K562 (cell line): Measurements from ENCODE around the gene TUBE1. TPM values are rescaled to one million over a fixed set of nuclear protein-coding genes. Genes with fewer than 3 reads are reported as not detected.

Experiments used
- ATAC-seq: fragments of 200-7000 bp; cut with Tn5 transposase; 3 replicates; pipeline ENCODE4 v1.9.1; 2020; ENCODE audit warnings: moderate library complexity
- BruUV-seq: library from RNA; stranded (reverse); fragments of 400-500 nt; replicated peaks from 2 replicates; lab custom pipeline; 2021; lab: Mats Ljungman, UMichigan
- CTCF ChIA-PET: fragments of 300-600 bp; formaldehyde crosslinking; extraction: SDS; loops from one replicate; lab custom pipeline; 2021; ENCODE audit warnings: low intra/inter-chr PET ratio; lab: Yijun Ruan, JAX
- POLR2A ChIA-PET: fragments of 300-600, 350-650 bp; sonication (Branson Sonifier 250); formaldehyde crosslinking; extraction: SDS; loops from one replicate; lab custom pipeline; 2021; ENCODE audit warnings: antibody characterized with exemption, inconsistent platforms; lab: Yijun Ruan, JAX
- DNase-seq, 4 experiments: peaks; one replicate each; pipeline versions ENCODE4 v3.0.0 to v3.0.0-alpha.2; 2011 to 2018; ENCODE audit warnings: low spot score in 3 of 4, mixed read lengths in 3 of 4; ENCODE audit errors: extremely low read depth in 1 of 4
- FAIRE-seq: peaks from 2 replicates; lab custom pipeline; 2011; peaks lifted over from hg19 to GRCh38; lab: Jason Lieb, UNC
- H2AFZ ChIP-seq: 2 replicates; pipeline ENCODE4 v1.6.0; 2011; ENCODE audit warnings: low read depth, low read length, control low read depth, inconsistent platforms
- H3K27ac ChIP-seq: fragments of 200-600 bp; 3 replicates; pipeline ENCODE4 v1.8.0; 2011; ENCODE audit warnings: low read depth, mild to moderate bottlenecking, control low read depth, inconsistent platforms, low read length, moderate library complexity, mixed read lengths; ENCODE audit errors: extremely low read depth
- H3K27me3 ChIP-seq, 2 experiments: fragments of 300-600 bp in 1 of 2; 2 replicates in 1 of 2; 3 replicates in 1 of 2; pipeline versions ENCODE4 v1.6.0 to v1.8.0; 2011; ENCODE audit warnings: inconsistent platforms in 2 of 2, low read length in 2 of 2, mild to moderate bottlenecking in 1 of 2, mixed read lengths in 1 of 2, moderate library complexity in 1 of 2; ENCODE audit not compliant: control insufficient read depth in 2 of 2, insufficient read depth in 2 of 2
- H3K36me3 ChIP-seq: fragments of 300-600 bp; 3 replicates; pipeline ENCODE4 v1.8.0; 2011; ENCODE audit warnings: mild to moderate bottlenecking, low read length, inconsistent platforms; ENCODE audit not compliant: control insufficient read depth, insufficient read depth
- H3K4me1 ChIP-seq, 2 experiments: fragments of 200-600 bp in 1 of 2; replicated peaks in 1 of 2; 2 replicates in 1 of 2; 3 replicates in 1 of 2; pipeline versions ENCODE4 v1.5.1 to v1.8.0; 2011; ENCODE audit warnings: inconsistent platforms in 2 of 2, low read length in 2 of 2, mild to moderate bottlenecking in 1 of 2, mixed read lengths in 1 of 2, moderate library complexity in 1 of 2; ENCODE audit not compliant: control insufficient read depth in 2 of 2, insufficient read depth in 2 of 2
- H3K4me2 ChIP-seq: 2 replicates; pipeline ENCODE4 v1.6.1; 2011; ENCODE audit warnings: low read length, control low read depth, inconsistent platforms, mixed read lengths; ENCODE audit not compliant: insufficient read depth
- H3K4me3 ChIP-seq: fragments of 200-600 bp; sonication (generic), shearing (Covaris generic); 2 replicates; pipeline ENCODE4 v1.5.1; 2016; ENCODE audit warnings: control low read depth, inconsistent platforms
- H3K79me2 ChIP-seq: fragments of 200-600 bp; 3 replicates; pipeline ENCODE4 v1.8.0; 2011; ENCODE audit warnings: low read length, inconsistent platforms; ENCODE audit not compliant: control insufficient read depth, insufficient read depth
- H3K9ac ChIP-seq, 2 experiments: 2 replicates each; pipeline versions ENCODE4 v1.6.0 to v1.6.1; 2011; ENCODE audit warnings: low read depth in 2 of 2, low read length in 2 of 2, control low read depth in 1 of 2, inconsistent platforms in 1 of 2, mild to moderate bottlenecking in 1 of 2, mixed read lengths in 1 of 2; ENCODE audit not compliant: insufficient read depth in 1 of 2
- H3K9me1 ChIP-seq: one replicate; pipeline ENCODE4 v1.6.0; 2011; ENCODE audit warnings: inconsistent platforms, mild to moderate bottlenecking, low read length, moderate library complexity; ENCODE audit not compliant: control insufficient read depth, insufficient read depth
- H3K9me3 ChIP-seq: replicated peaks from 2 replicates; pipeline ENCODE4 v1.5.1; 2011; ENCODE audit warnings: low read depth, low read length, inconsistent platforms; ENCODE audit not compliant: control insufficient read depth, insufficient read depth
- H4K20me1 ChIP-seq: replicated peaks from 2 replicates; pipeline ENCODE4 v1.6.1; 2011; ENCODE audit warnings: low read length, inconsistent platforms, mixed read lengths; ENCODE audit not compliant: control insufficient read depth, insufficient read depth
- ARID1B ChIP-seq: fragments of 450-650 bp; IDR thresholded peaks from 2 replicates; pipeline ENCODE4 v1.6.1; 2016; ENCODE audit warnings: antibody characterized with exemption, mild to moderate bottlenecking, inconsistent platforms
- ATF3 ChIP-seq, 2 experiments: fragments of 450-650 bp in 1 of 2; sonication (generic) in 1 of 2; formaldehyde crosslinking in 1 of 2; IDR thresholded peaks in 1 of 2; conservative IDR thresholded peaks in 1 of 2; 2 replicates each; pipeline versions ENCODE4 v1.6.1 to v1.8.1; 2016 to 2023; ENCODE audit warnings: mild to moderate bottlenecking in 2 of 2, moderate library complexity in 2 of 2, inconsistent platforms in 1 of 2, missing genetic modification reagents in 1 of 2
- CTBP1 ChIP-seq: fragments of 450-650 bp; IDR thresholded peaks from 2 replicates; pipeline ENCODE4 v1.6.1; 2016; ENCODE audit warnings: borderline replicate concordance
- E2F6 ChIP-seq, 2 experiments: IDR thresholded peaks; 2 replicates each; pipeline ENCODE4 v1.6.1; 2011; ENCODE audit warnings: borderline replicate concordance in 1 of 2, control low read depth in 1 of 2, low read depth in 1 of 2, low read length in 1 of 2, mild to moderate bottlenecking in 1 of 2, mixed read lengths in 1 of 2, moderate library complexity in 1 of 2; ENCODE audit not compliant: insufficient read depth in 1 of 2, insufficient read length in 1 of 2, poor library complexity in 1 of 2, severe bottlenecking in 1 of 2; ENCODE audit errors: extremely low read depth in 1 of 2
- ELF2 ChIP-seq: fragments of 250-450 bp; sonication (Bioruptor Pico); IDR thresholded peaks from 2 replicates; pipeline ENCODE4 v1.5.0; 2021; ENCODE audit warnings: mild to moderate bottlenecking
- FOSL1 ChIP-seq: fragments of 200-800 bp; sonication (Bioruptor generic); conservative IDR thresholded peaks from 2 replicates; pipeline ENCODE4 v1.6.1; 2016; ENCODE audit warnings: missing genetic modification characterization, missing compliant biosample characterization
- JUND ChIP-seq, 2 experiments: IDR thresholded peaks; 2 replicates in 1 of 2; 3 replicates in 1 of 2; pipeline ENCODE4 v1.6.1; 2011; ENCODE audit warnings: borderline replicate concordance in 2 of 2, low read depth in 2 of 2, low read length in 2 of 2, improper control_type of control experiment in 1 of 2, missing biosample characterization in 1 of 2, missing genetic modification characterization in 1 of 2, missing genetic modification reagents in 1 of 2
- PHB ChIP-seq: fragments of 250-450 bp; sonication (Bioruptor Pico); IDR thresholded peaks from 2 replicates; pipeline ENCODE4 v1.5.0; 2021
- RAD51 ChIP-seq: fragments of 450-650 bp; IDR thresholded peaks from 2 replicates; pipeline ENCODE4 v1.7.1; 2016; ENCODE audit warnings: low read depth, mild to moderate bottlenecking, borderline replicate concordance
- RFX1 ChIP-seq: fragments of 450-650 bp; IDR thresholded peaks from 2 replicates; pipeline ENCODE4 v1.6.1; 2016; ENCODE audit warnings: mild to moderate bottlenecking, moderate library complexity
- SLC30A9 ChIP-seq: fragments of 250-450 bp; sonication (Bioruptor Pico); IDR thresholded peaks from 2 replicates; pipeline ENCODE4 v1.8.0; 2022; ENCODE audit warnings: mild to moderate bottlenecking, moderate library complexity
- SMARCE1 ChIP-seq: fragments of 450-650 bp; IDR thresholded peaks from 2 replicates; pipeline ENCODE4 v1.7.1; 2016; ENCODE audit warnings: mild to moderate bottlenecking
- ZEB2 ChIP-seq: fragments of 450-650 bp; IDR thresholded peaks from 2 replicates; pipeline ENCODE4 v1.6.1; 2016
- ZFX ChIP-seq: sonication (generic); formaldehyde crosslinking; IDR thresholded peaks from 2 replicates; pipeline ENCODE4 v1.8.0; 2022; ENCODE audit warnings: mild to moderate bottlenecking, missing genetic modification reagents, moderate library complexity
- ZNF140 ChIP-seq: fragments of 250-450 bp; sonication (Bioruptor Pico); IDR thresholded peaks from 2 replicates; pipeline ENCODE4 v1.8.0; 2021; ENCODE audit warnings: moderate library complexity, mild to moderate bottlenecking, inconsistent platforms
- ZNF507 ChIP-seq: conservative IDR thresholded peaks from 2 replicates; pipeline ENCODE4 v1.6.1; 2017; ENCODE audit warnings: missing genetic modification characterization, missing compliant biosample characterization
- WGBS: fragments of 100-300 bp; shearing (Covaris generic); methylation state at CpG from one replicate; pipeline ENCODE4 v1.1.6; 2016; ENCODE audit warnings: low coverage, mixed read lengths; ENCODE audit not compliant: insufficient coverage; ENCODE audit errors: missing lambda C conversion rate; 5-methylcytosine and 5-hydroxymethylcytosine counted together
- in situ Hi-C: fragments of 300-500 bp; cut with MboI; formaldehyde crosslinking; loops from 4 replicates; pipeline ENCODE4 v1.15.0; 2018; ENCODE audit warnings: inconsistent platforms, mixed read lengths
- intact Hi-C: fragments of 100-400 bp; cut with micrococcal nuclease; formaldehyde crosslinking; loops from 2 replicates; pipeline ENCODE4 v1.14.2; 2022
- polyA plus RNA-seq, 8 experiments: library from polyadenylated mRNA; depleted of rRNA in 4 of 8; stranded (reverse) in 5 of 8; unstranded in 3 of 8; fragments of >200 nt; fragmentation: Nextera tagmentation in 2 of 8; fragmentation: Illumina TruSeq in 1 of 8; extraction: Ambion mirVana in 2 of 8; extraction: Trizol in 1 of 8; gene quantifications; 2 replicates each; pipeline versions ENCODE4 v1.2.1 to v1.2.3, GENCODE V29; 2011 to 2014; ENCODE audit warnings: inconsistent platforms in 1 of 8, missing spikeins in 1 of 8
- total RNA-seq, 7 experiments: library from RNA; depleted of rRNA in 6 of 7; stranded (reverse); fragments of >200 nt in 6 of 7; fragmentation: Illumina TruSeq in 2 of 7; extraction: Trizol in 2 of 7; gene quantifications; 2 replicates each; pipeline versions ENCODE4 v1.2.1 to v1.2.3, GENCODE V29; 2011 to 2021; ENCODE audit warnings: low replicate concordance in 1 of 7
- TF ChIP-seq, protein P1 (sequence below), 2 experiments: fragments of 200-800 bp in 1 of 2; sonication (Bioruptor generic) in 1 of 2; sonication (generic) in 1 of 2; formaldehyde crosslinking in 1 of 2; IDR thresholded peaks in 1 of 2; conservative IDR thresholded peaks in 1 of 2; 2 replicates each; pipeline versions ENCODE4 v1.5.0 to v1.6.1; 2016 to 2020; ENCODE audit warnings: missing compliant biosample characterization in 1 of 2, missing genetic modification characterization in 1 of 2, missing genetic modification reagents in 1 of 2

Gene TUBE1
- total and polyA plus RNA-seq, 9 of the 15 experiments (the other 6 are each of a cell fraction or from before 2014, with no cell fraction given) = 18.9 to 58.4 (median 30.8) TPM

DNA sequence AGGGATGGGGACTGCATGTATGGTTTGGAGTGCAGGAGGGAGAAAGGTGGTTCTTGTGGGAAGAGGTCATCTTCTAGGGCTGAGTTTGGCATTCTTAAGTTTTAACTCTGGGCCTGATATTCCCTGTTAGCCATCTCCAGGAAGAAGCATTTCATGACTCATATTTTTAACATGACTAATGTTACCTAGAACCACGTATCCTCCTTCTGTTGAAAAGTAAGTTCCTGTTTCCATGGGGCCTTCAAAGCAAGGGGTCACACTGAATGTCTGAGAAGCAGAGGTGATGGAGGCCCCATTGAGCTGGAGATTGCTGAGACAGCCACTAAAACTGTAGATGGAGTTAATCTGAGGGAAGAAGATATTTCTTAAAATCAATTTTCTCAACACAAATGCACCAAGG, 30.3 kb upstream of the TUBE1 start:
- Histone ChIP-seq H3K9me3 (no peaks in the 10 kb centered on the region), H2AFZ (no peak overlapping the region; the same call in 1 of the 2 replicates), H3K9me1 (no peaks in the 10 kb centered on the region), H3K9ac (no peak overlapping the region), H3K27me3 (no peaks in the 10 kb centered on the region; a peak in 2 of 5 replicates), H3K4me1 (no peaks in the 10 kb centered on the region; a peak in 1 of 5 replicates), H4K20me1 (no peaks in the 10 kb centered on the region), H3K4me3 (no peak overlapping the region), H3K27ac (no peak overlapping the region), H3K4me2 (no peak overlapping the region; the same call in 1 of the 2 replicates), H3K79me2 (no peaks in the 10 kb centered on the region), H3K36me3 (no peaks in the 10 kb centered on the region)
- in situ Hi-C loops (no loop called here), intact Hi-C loops (no loop called here)
- BruUV-seq = no TSS peak
- DNase-seq (peak; percentile 9 to 32 (median 16)), ATAC-seq (peak; percentile 38; the same call in 1 of the 3 replicates), FAIRE-seq (peak; percentile 63)
- POLR2A ChIA-PET = interaction anchor here (0.6 kb wide), 1 partner anchor 27 kb away, joined by 3 read pairs; no protein-coding TSS in a partner anchor
- CTCF ChIA-PET = no interaction called here
- peak; percentile 22; the same call in 1 of the 2 replicates for TF ChIP-seq RFX1
- TF ChIP-seq ARID1B = peak; percentile 31; the same call in 1 of the 2 replicates
- TF ChIP-seq E2F6 (IDR thresholded peaks at IDR 0.05; ENCODE audit: borderline replicate concordance in 1 of 2, extremely low read depth in 1 of 2, insufficient read depth in 1 of 2, insufficient read length in 1 of 2, low read depth in 1 of 2, low read length in 1 of 2, poor library complexity in 1 of 2, severe bottlenecking in 1 of 2) = no peak
- TF ChIP-seq ZEB2 = peak; percentile 34; the same call in 1 of the 2 replicates
- TF ChIP-seq ATF3 (IDR thresholded peaks at IDR 0.05) = peak; percentile 67
- TF ChIP-seq ATF3 (CRISPR knock-in tag; conservative IDR thresholded peaks at IDR 0.05) = no peak
- no peak for TF ChIP-seq ELF2 (CRISPR knock-in tag)
- TF ChIP-seq CTBP1 = peak; percentile 47; the same call in 1 of the 2 replicates
- TF ChIP-seq ZNF140 (CRISPR knock-in tag) = no peak
- TF ChIP-seq, protein P1, sequence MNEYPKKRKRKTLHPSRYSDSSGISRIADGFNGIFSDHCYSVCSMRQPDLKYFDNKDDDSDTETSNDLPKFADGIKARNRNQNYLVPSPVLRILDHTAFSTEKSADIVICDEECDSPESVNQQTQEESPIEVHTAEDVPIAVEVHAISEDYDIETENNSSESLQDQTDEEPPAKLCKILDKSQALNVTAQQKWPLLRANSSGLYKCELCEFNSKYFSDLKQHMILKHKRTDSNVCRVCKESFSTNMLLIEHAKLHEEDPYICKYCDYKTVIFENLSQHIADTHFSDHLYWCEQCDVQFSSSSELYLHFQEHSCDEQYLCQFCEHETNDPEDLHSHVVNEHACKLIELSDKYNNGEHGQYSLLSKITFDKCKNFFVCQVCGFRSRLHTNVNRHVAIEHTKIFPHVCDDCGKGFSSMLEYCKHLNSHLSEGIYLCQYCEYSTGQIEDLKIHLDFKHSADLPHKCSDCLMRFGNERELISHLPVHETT (CRISPR knock-in tag; conservative IDR thresholded peaks at IDR 0.05 in 1 of 2, IDR thresholded peaks at IDR 0.05 in 1 of 2) = no peak
- no peak for TF ChIP-seq SLC30A9
- no peak for TF ChIP-seq ZNF507 (tag)
- TF ChIP-seq PHB (CRISPR knock-in tag) = no peak
- TF ChIP-seq JUND (IDR thresholded peaks at IDR 0.05; ENCODE audit: borderline replicate concordance, low read depth, low read length) = peak; percentile 64
- TF ChIP-seq JUND (tag; IDR thresholded peaks at IDR 0.05; ENCODE audit: borderline replicate concordance, low read depth, low read length) = peak; percentile 82; the same call in 2 of the 3 replicates
- TF ChIP-seq RAD51 = no peak
- TF ChIP-seq ZFX (CRISPR knock-in tag) = peak; percentile 22; the same call in 1 of the 2 replicates
- TF ChIP-seq FOSL1 = peak; percentile 93
- TF ChIP-seq SMARCE1 = peak; percentile 41; the same call in 1 of the 2 replicates
- WGBS = 0% methylated on average over 1 of the region's 1 CpG
